Upper lobe of left lung (tissue), 6 donors: ENCODE data around the gene ADCY5. TPM values are rescaled to one million over a fixed set of nuclear protein-coding genes. Genes with fewer than 3 reads are reported as not detected.
A peak's percentile ranks its signal among the peaks of the same experiment; 100 is the strongest.

ENCODE experiments used
- ATAC-seq, 2 donors: fragments of 200-7000 bp; cut with Tn5 transposase; one replicate each; pipeline ENCODE4 v1.9.1; 2022; ENCODE audit warnings: mild to moderate bottlenecking in 2 of 2, moderate library complexity in 2 of 2; ENCODE audit not compliant: low FRiP score in 2 of 2
- DNase-seq, 2 donors: peaks; one replicate each; pipeline ENCODE4 v3.0.0-alpha.2; 2019 to 2020
- H3K27ac ChIP-seq, 4 donors: fragments of 200-600 bp; sonication (generic); one replicate each; pipeline ENCODE4 v1.5.1; 2016 to 2019
- H3K27me3 ChIP-seq, 4 donors: fragments of 200-600 bp; sonication (generic); one replicate each; pipeline ENCODE4 v1.5.1; 2017 to 2019
- H3K36me3 ChIP-seq, 4 donors: fragments of 200-600 bp; sonication (generic); one replicate each; pipeline ENCODE4 v1.5.1; 2016 to 2019
- H3K4me1 ChIP-seq, 4 donors: fragments of 200-600 bp; sonication (generic); one replicate each; pipeline ENCODE4 v1.5.1; 2018 to 2019
- H3K4me3 ChIP-seq, 4 donors: fragments of 200-600 bp; sonication (generic); one replicate each; pipeline ENCODE4 v1.5.1; 2017 to 2019; ENCODE audit warnings: mild to moderate bottlenecking in 2 of 4, moderate library complexity in 1 of 4
- H3K9me3 ChIP-seq, 4 donors: fragments of 200-600 bp; sonication (generic); one replicate each; pipeline ENCODE4 v1.5.1; 2018 to 2019
- CTCF ChIP-seq, 6 experiments: fragments of 450-650 bp in 4 of 6; fragments of 200-600 bp in 2 of 6; sonication (generic) in 2 of 6; IDR thresholded peaks; one replicate each; pipeline ENCODE4 v1.5.1; 2016 to 2019; ENCODE audit warnings: antibody characterized with exemption in 6 of 6
- EP300 ChIP-seq, 4 donors: sonication (generic); formaldehyde crosslinking; IDR thresholded peaks; one replicate each; pipeline ENCODE4 v1.5.1; 2017; ENCODE audit warnings: antibody characterized with exemption in 4 of 4, control low read depth in 2 of 4
- POLR2A ChIP-seq, 4 donors: fragments of 450-650 bp; IDR thresholded peaks; one replicate each; pipeline ENCODE4 v1.5.1; 2016 to 2017; ENCODE audit warnings: antibody characterized with exemption in 4 of 4, mild to moderate bottlenecking in 2 of 4
- POLR2AphosphoS5 ChIP-seq, 2 donors: sonication (generic); formaldehyde crosslinking; IDR thresholded peaks; one replicate each; pipeline ENCODE4 v1.5.1; 2017; ENCODE audit warnings: antibody characterized with exemption in 2 of 2
- WGBS, 2 donors: methylation state at CpG; one replicate each; pipeline ENCODE4 v1.1.5; 2017 to 2018; 5-methylcytosine and 5-hydroxymethylcytosine counted together
- total RNA-seq, 6 donors: library from RNA; depleted of rRNA in 4 of 6; stranded (reverse); fragments of >200 nt in 4 of 6; gene quantifications; one replicate each; pipeline versions ENCODE4 v1.1.0 to v1.2.1, GENCODE V29; 2016 to 2021
- donor health status: DM: no; HTN: no; CAD: no; lungs with moderate emphysema.
- donor health status: DM: no; HTN: yes; CAD: no; lungs with severe emphysema.

ADCY5 gene
- total RNA-seq, 6 donors from 2014 or later: 2.1 to 23.0 (median 3.2) TPM

- DNase-seq (peak in 1 of 2 donors; percentile 81), ATAC-seq (no peak)
- Histone ChIP-seq H3K27me3 (no peaks in the 10 kb centered on the region), H3K27ac (no peak overlapping the region), H3K36me3 (no peaks in the 10 kb centered on the region), H3K4me1 (peaks cover 0 to 4% (median 3%) of the 10 kb centered on the region in 4 donors), H3K4me3 (no peak overlapping the region), H3K9me3 (no peaks in the 10 kb centered on the region)
- 78 to 83% methylated on average over 9 to 13 of the region's 13 CpGs for WGBS, 2 donors
- no peak for TF ChIP-seq POLR2A (IDR thresholded peaks at IDR 0.05)
- TF ChIP-seq CTCF (IDR thresholded peaks at IDR 0.05): no peak
- TF ChIP-seq EP300 (IDR thresholded peaks at IDR 0.05): no peak
- no peak for TF ChIP-seq POLR2AphosphoS5 (IDR thresholded peaks at IDR 0.05)
Measured at GRCh38 chr3:123424321-123424998, 24.4 kb downstream of the ADCY5 start.

- Histone ChIP-seq H3K4me1 (peaks cover 0 to 4% (median 3%) of the 10 kb centered on the region in 4 donors), H3K27ac (no peak overlapping the region)
- 30 to 84% methylated on average over 2 to 7 of the region's 7 CpGs for WGBS, 2 donors
Measured at GRCh38 chr3:123423806-123424205, 25.1 kb downstream of the ADCY5 start.

GRCh38 chr3:123423031-123423430 is 25.9 kb downstream of the ADCY5 start:
- Histone ChIP-seq H3K9me3 (no peaks in the 10 kb centered on the region), H3K27me3 (no peaks in the 10 kb centered on the region), H3K27ac (no peak overlapping the region), H3K4me1 (peaks cover 0 to 4% (median 3%) of the 10 kb centered on the region in 4 donors), H3K36me3 (no peaks in the 10 kb centered on the region), H3K4me3 (no peak overlapping the region)
- TF ChIP-seq CTCF (IDR thresholded peaks at IDR 0.05): no peak
- TF ChIP-seq POLR2AphosphoS5 (IDR thresholded peaks at IDR 0.05): no peak
- TF ChIP-seq EP300 (IDR thresholded peaks at IDR 0.05): no peak
- no peak for TF ChIP-seq POLR2A (IDR thresholded peaks at IDR 0.05)
- 86 to 91% methylated on average over 4 to 12 of the region's 12 CpGs for WGBS, 2 donors
- DNase-seq: no peak
- no peak for ATAC-seq

More at GRCh38 chr3:123423806-123424205, 25.1 kb downstream of the ADCY5 start:
- Histone ChIP-seq H3K4me3 (no peak overlapping the region), H3K9me3 (no peaks in the 10 kb centered on the region), H3K36me3 (no peaks in the 10 kb centered on the region), H3K27me3 (no peaks in the 10 kb centered on the region)
- TF ChIP-seq CTCF (IDR thresholded peaks at IDR 0.05) (no peak), POLR2A (IDR thresholded peaks at IDR 0.05) (no peak), EP300 (IDR thresholded peaks at IDR 0.05) (no peak), POLR2AphosphoS5 (IDR thresholded peaks at IDR 0.05) (no peak)
- ATAC-seq (no peak), DNase-seq (no peak)

- no peak for DNase-seq
- Histone ChIP-seq H3K27me3 (no peaks in the 10 kb centered on the region), H3K36me3 (no peaks in the 10 kb centered on the region), H3K4me1 (peaks cover 0 to 4% (median 3%) of the 10 kb centered on the region in 4 donors), H3K4me3 (no peak overlapping the region), H3K9me3 (no peaks in the 10 kb centered on the region), H3K27ac (no peak overlapping the region)
- TF ChIP-seq CTCF (IDR thresholded peaks at IDR 0.05) (no peak), EP300 (IDR thresholded peaks at IDR 0.05) (no peak), POLR2A (IDR thresholded peaks at IDR 0.05) (no peak), POLR2AphosphoS5 (IDR thresholded peaks at IDR 0.05) (no peak)
- 92 to 93% methylated on average over 5 of the region's 5 CpGs for WGBS, 2 donors
- no peak for ATAC-seq
Measured at GRCh38 chr3:123422457-123422856, 26.4 kb downstream of the ADCY5 start.
